GM23338 (cell line): ENCODE measurements around the gene CYP4F22. TPM values are rescaled to one million over a fixed set of nuclear protein-coding genes. Genes with fewer than 3 reads are reported as not detected.

Experiments
- ATAC-seq: fragments of 200-7000 bp; cut with Tn5 transposase; 3 replicates; pipeline ENCODE4 v1.9.1; 2020
- DNase-seq: peaks from one replicate; pipeline ENCODE4 v3.0.0-alpha.2; 2015; ENCODE audit warnings: low spot score
- H2AFZ ChIP-seq: fragments of 200-600 bp; sonication (generic); 2 replicates; pipeline ENCODE4 v1.8.0; 2016; ENCODE audit warnings: antibody characterized with exemption, mild to moderate bottlenecking, moderate library complexity
- H3F3A ChIP-seq: fragments of 200-600 bp; sonication (generic); replicated peaks from 2 replicates; pipeline ENCODE4 v1.8.0; 2017; ENCODE audit warnings: antibody characterized with exemption, mixed run types, low read depth
- H3K27ac ChIP-seq: fragments of 200-600 bp; sonication (generic); 2 replicates; pipeline ENCODE4 v1.6.1; 2016; ENCODE audit warnings: low read depth
- H3K27me3 ChIP-seq: fragments of 200-600 bp; sonication (generic); 2 replicates; pipeline ENCODE4 v1.8.0; 2016; ENCODE audit warnings: mild to moderate bottlenecking, mixed run types, moderate library complexity; ENCODE audit not compliant: insufficient read depth
- H3K36me3 ChIP-seq: fragments of 200-600 bp; sonication (generic); 2 replicates; pipeline ENCODE4 v1.8.0; 2016; ENCODE audit warnings: mild to moderate bottlenecking; ENCODE audit not compliant: insufficient read depth
- H3K4me1 ChIP-seq: fragments of 200-600 bp; sonication (generic); 2 replicates; pipeline ENCODE4 v1.8.0; 2016; ENCODE audit warnings: mild to moderate bottlenecking, moderate library complexity; ENCODE audit not compliant: insufficient read depth
- H3K4me2 ChIP-seq: fragments of 200-600 bp; sonication (generic); 2 replicates; pipeline ENCODE4 v1.7.1; 2017; ENCODE audit warnings: mixed run types
- H3K4me3 ChIP-seq: fragments of 200-600 bp; sonication (generic); 2 replicates; pipeline ENCODE4 v1.6.1; 2016; ENCODE audit warnings: mixed run types
- H3K79me2 ChIP-seq: fragments of 200-600 bp; sonication (generic); replicated peaks from 2 replicates; pipeline ENCODE4 v1.8.0; 2017; ENCODE audit warnings: mild to moderate bottlenecking; ENCODE audit not compliant: insufficient read depth
- H3K9me2 ChIP-seq: fragments of 200-600 bp; sonication (generic); 2 replicates; pipeline ENCODE4 v1.8.0; 2017; ENCODE audit not compliant: insufficient read depth
- H4K20me1 ChIP-seq: fragments of 200-600 bp; sonication (generic); replicated peaks from 2 replicates; pipeline ENCODE4 v1.8.0; 2017; ENCODE audit warnings: mild to moderate bottlenecking; ENCODE audit not compliant: insufficient read depth
- H3K27ac Mint-ChIP-seq: 2 replicates; pipeline ENCODE4 v1.8.0; 2020; ENCODE audit warnings: inconsistent platforms, mild to moderate bottlenecking, moderate library complexity, mixed read lengths
- H3K27me3 Mint-ChIP-seq: 3 replicates; pipeline ENCODE4 v1.8.0; 2022; ENCODE audit warnings: low read depth, mild to moderate bottlenecking, moderate library complexity, mixed read lengths, inconsistent platforms; ENCODE audit not compliant: insufficient read depth, poor library complexity
- H3K36me3 Mint-ChIP-seq: 3 replicates; pipeline ENCODE4 v1.8.0; 2021; ENCODE audit warnings: low read depth, mild to moderate bottlenecking, inconsistent platforms, moderate library complexity, mixed read lengths
- H3K4me1 Mint-ChIP-seq: 3 replicates; pipeline ENCODE4 v1.8.0; 2020; ENCODE audit warnings: mild to moderate bottlenecking, inconsistent platforms, mixed read lengths
- H3K4me3 Mint-ChIP-seq: 3 replicates; pipeline ENCODE4 v1.8.0; 2021; ENCODE audit warnings: moderate library complexity, mild to moderate bottlenecking, inconsistent platforms, mixed read lengths
- H3K9me3 Mint-ChIP-seq: 3 replicates; pipeline ENCODE4 v1.8.0; 2020; ENCODE audit warnings: moderate library complexity, mild to moderate bottlenecking, inconsistent platforms, mixed read lengths
- CREB1 ChIP-seq: fragments of 250-450 bp; sonication (Bioruptor Pico); IDR thresholded peaks from 2 replicates; pipeline ENCODE4 v1.5.0; 2020; ENCODE audit warnings: low read depth, mild to moderate bottlenecking, moderate library complexity
- CTCF ChIP-seq, 2 experiments: fragments of 200-600 bp in 1 of 2; sonication (generic) in 1 of 2; conservative IDR thresholded peaks; 2 replicates each; pipeline versions ENCODE4 v1.5.1 to v1.6.1; 2016 to 2017; ENCODE audit warnings: antibody characterized with exemption in 2 of 2, low read depth in 2 of 2, mild to moderate bottlenecking in 2 of 2, moderate library complexity in 1 of 2
- ETS1 ChIP-seq: IDR thresholded peaks from 2 replicates; pipeline ENCODE4 v1.6.1; 2016; ENCODE audit warnings: antibody characterized with exemption
- EZH2 ChIP-seq: fragments of 200-600 bp; sonication (generic); IDR thresholded peaks from one replicate; pipeline ENCODE4 v1.8.0; 2017; ENCODE audit warnings: antibody characterized with exemption, mild to moderate bottlenecking, low read depth; ENCODE audit not compliant: unreplicated experiment
- EZH2phosphoT487 ChIP-seq: fragments of 200-600 bp; sonication (generic); IDR thresholded peaks from one replicate; pipeline ENCODE4 v1.8.1; 2018; ENCODE audit warnings: antibody characterized with exemption; ENCODE audit not compliant: unreplicated experiment
- JUNB ChIP-seq: IDR thresholded peaks from one replicate; pipeline ENCODE4 v1.6.1; 2016; ENCODE audit warnings: antibody characterized with exemption; ENCODE audit not compliant: unreplicated experiment
- POLR2AphosphoS5 ChIP-seq: IDR thresholded peaks from 2 replicates; pipeline ENCODE4 v1.6.1; 2016; ENCODE audit warnings: antibody characterized with exemption, low read depth
- REST ChIP-seq: IDR thresholded peaks from one replicate; pipeline ENCODE4 v1.6.1; 2018; ENCODE audit warnings: antibody characterized with exemption; ENCODE audit not compliant: unreplicated experiment
- STAT1 ChIP-seq: IDR thresholded peaks from one replicate; pipeline ENCODE4 v1.6.1; 2016; ENCODE audit warnings: antibody characterized with exemption; ENCODE audit not compliant: unreplicated experiment
- ZNF114 ChIP-seq: fragments of 250-450 bp; sonication (Bioruptor Pico); IDR thresholded peaks from 2 replicates; pipeline ENCODE4 v1.5.0; 2020; ENCODE audit warnings: mild to moderate bottlenecking, moderate library complexity
- ZNF331 ChIP-seq: fragments of 250-450 bp; sonication (Bioruptor Pico); IDR thresholded peaks from 2 replicates; pipeline ENCODE4 v1.5.0; 2020; ENCODE audit warnings: low read depth, mild to moderate bottlenecking, moderate library complexity
- ZNF462 ChIP-seq: fragments of 250-450 bp; sonication (Bioruptor Pico); IDR thresholded peaks from 2 replicates; pipeline ENCODE4 v1.5.0; 2020; ENCODE audit warnings: mild to moderate bottlenecking, moderate library complexity
- polyA plus RNA-seq: library from polyadenylated mRNA; unstranded; fragments of >200 nt; fragmentation: Nextera tagmentation; extraction: Ambion mirVana; gene quantifications from 2 replicates; pipeline ENCODE4 v1.2.1, GENCODE V29; 2016
- total RNA-seq: library from RNA; depleted of rRNA; stranded (reverse); fragments of >200 nt; shearing (Covaris generic); gene quantifications from 2 replicates; pipeline ENCODE4 v1.2.3, GENCODE V29; 2014

Gene CYP4F22
- total and polyA plus RNA-seq, 2 experiments from 2014 or later: 0.24 to 1.5 TPM

GRCh38 chr19:15534957-15535864, 26.9 kb downstream of the CYP4F22 start:
- Histone ChIP-seq H3K9me2 (no peaks in the 10 kb centered on the region), H3K27ac (no peak overlapping the region)
- H3K36me3 Mint-ChIP-seq: peaks cover 21% of the 10 kb centered on the region

More at GRCh38 chr19:15534957-15535864, 26.9 kb downstream of the CYP4F22 start:
- Mint-ChIP-seq H3K9me3 (peaks cover 98% of the 10 kb centered on the region), H3K27me3 (peaks cover under 1% of the 10 kb centered on the region), H3K4me3 (no peak overlapping the region), H3K4me1 (no peaks in the 10 kb centered on the region), H3K27ac (no peak overlapping the region)
- Histone ChIP-seq H3K4me2 (no peak overlapping the region), H3F3A (no peaks in the 10 kb centered on the region), H3K27me3 (no peaks in the 10 kb centered on the region), H3K4me3 (no peak overlapping the region), H3K79me2 (no peaks in the 10 kb centered on the region), H4K20me1 (no peaks in the 10 kb centered on the region), H3K4me1 (no peaks in the 10 kb centered on the region), H3K36me3 (no peaks in the 10 kb centered on the region), H2AFZ (no peak overlapping the region)
- no peak for DNase-seq
- no peak for ATAC-seq
- TF ChIP-seq JUNB: no peak
- no peak for TF ChIP-seq CREB1
- no peak for TF ChIP-seq EZH2
- TF ChIP-seq CTCF (conservative IDR thresholded peaks at IDR 0.05; ENCODE audit: low read depth in 2 of 2): no peak
- no peak for TF ChIP-seq STAT1
- TF ChIP-seq ZNF331 (CRISPR knock-in tag): no peak
- no peak for TF ChIP-seq ZNF462 (CRISPR knock-in tag)
- no peak for TF ChIP-seq EZH2phosphoT487
- TF ChIP-seq ETS1: no peak
- no peak for TF ChIP-seq REST
- TF ChIP-seq ZNF114: no peak
- TF ChIP-seq POLR2AphosphoS5: no peak
